ENCODE results near the gene OR10W1.

- TF ChIP-seq CTCF (IDR thresholded peaks at IDR 0.05) (no peak), POLR2A (IDR thresholded peaks at IDR 0.05) (no peak), EP300 (IDR thresholded peaks at IDR 0.05) (no peak), POLR2AphosphoS5 (IDR thresholded peaks at IDR 0.05) (no peak)
Measured at GRCh38 chr11:58316142-58316541, 48.1 kb upstream of the OR10W1 start.
